Activated T-cell treated with anti-CD3 and anti-CD28 coated beads for 4 hours (primary cell): ENCODE data around the gene DIDO1.

ENCODE experiments used
- DNase-seq: peaks from one replicate; pipeline ENCODE4 v3.0.0-alpha.2; 2020

DIDO1 gene

DNA sequence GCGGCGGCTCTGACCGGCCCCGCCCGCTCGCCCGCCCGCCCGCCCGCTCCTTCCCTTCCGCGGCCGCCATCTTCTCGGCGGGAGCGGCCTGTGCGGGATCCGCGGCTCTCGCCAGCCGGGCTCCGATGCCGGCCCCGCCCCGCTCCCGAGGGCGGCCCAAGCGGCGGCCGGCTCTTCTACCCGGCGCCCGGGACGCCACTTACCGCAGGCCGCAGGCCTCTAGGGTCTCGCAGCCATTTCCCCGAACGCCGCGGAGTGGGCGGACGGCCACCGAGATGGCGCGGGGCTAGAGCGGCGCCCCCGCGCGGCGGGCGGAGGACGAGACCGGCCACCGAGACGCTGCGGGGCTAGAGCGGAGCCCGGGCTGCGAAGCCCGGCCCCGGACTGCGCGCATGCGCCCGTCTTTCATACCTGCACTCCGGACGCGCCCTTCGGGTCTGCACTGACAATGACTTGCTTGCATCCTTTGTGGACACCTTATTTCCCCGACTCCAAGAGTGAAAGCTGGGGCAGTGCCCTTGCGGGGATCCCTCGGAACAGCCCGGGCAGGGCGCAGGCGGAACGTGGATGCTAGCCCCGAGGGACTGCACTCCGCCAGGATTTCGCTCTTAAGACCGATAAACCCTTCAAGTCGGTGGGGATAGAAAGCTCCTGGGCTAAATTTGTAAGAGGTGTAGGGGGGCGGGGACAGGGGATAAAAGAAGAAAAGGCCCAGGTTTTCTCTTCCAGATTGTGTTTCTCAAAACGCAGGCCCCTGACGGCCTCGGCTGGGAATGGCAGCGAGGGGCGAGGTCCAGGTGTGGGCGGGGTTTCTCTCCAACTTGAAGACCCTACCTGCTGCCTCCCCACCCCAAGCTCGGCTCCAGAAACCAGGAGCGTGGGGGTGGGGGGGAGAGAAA, at the start of gene DIDO1:
Gene DIDO1, minus strand, starts transcription at position 277 of the 899 bp plus-strand sequence.
- peak; percentile 80 for DNase-seq

DNA sequence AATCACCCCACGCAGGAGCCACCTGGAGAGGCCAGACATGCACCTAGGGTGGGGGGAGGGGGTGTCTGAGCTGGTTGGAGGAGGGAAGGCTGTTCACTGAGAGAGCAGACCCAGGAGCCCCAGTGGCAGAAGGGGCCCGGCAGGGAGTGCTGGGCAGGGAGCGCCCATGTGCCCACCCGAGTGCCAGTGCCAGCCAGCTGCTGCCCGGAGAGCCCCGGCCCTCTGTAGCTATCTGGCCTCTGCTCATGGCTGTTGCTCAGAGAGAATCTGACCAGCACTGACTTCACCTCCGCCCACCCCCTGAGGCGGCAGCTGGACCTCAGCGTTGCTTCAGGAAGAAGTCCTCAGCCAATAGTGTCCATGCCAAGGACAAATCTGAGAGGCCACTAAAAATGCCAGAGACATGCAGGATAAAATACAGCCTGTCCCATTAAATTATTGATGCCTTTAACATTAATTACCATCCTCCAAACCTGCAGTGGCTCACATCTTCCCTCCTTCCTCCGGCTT, 49.0 kb upstream of the DIDO1 start:
- no peak for DNase-seq

DNA sequence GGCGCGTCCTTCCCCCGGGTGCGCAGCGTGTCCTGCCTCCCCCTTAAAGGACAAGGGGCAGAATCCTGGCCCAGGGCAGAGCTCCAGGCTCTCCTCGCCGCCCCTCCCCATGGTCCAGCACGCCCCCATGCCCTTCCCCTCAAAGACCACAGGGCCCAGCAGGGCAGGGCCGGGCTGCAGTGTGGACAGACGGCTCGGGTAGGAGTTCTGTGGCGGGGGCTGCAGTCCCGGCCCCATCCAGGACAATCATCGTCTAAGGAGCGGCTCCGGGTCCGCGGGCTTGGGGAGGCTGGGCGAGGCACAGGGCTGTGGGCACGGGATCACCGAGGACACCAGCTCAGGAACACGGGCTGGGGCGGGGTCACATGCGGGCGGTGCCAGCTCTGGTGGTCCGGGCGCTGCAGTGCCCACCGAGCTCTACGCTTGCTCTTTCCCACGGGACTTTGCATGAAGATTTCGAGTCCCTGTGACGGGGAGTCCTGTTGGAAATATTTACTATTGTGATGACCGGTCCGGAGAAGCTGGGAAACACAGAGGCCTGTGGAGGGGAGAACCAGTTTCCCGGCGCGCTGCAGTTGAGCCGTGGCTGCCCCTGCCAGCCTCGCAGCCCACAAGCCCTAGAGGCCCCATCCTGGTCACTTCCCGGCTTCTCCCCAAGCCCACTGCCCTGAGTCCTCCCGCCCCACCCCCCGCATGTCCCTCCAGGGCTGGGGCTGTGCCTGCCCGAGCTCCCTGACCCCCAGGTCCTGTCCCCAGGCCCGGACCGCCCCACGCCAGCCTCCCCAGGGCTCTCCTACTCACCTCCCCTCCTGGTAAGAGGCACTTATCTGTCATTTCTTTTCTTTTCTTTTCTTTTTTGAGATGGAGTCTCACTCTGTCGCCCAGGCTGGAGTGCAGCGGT, 46.8 kb upstream of the DIDO1 start:
- no peak for DNase-seq

DNA sequence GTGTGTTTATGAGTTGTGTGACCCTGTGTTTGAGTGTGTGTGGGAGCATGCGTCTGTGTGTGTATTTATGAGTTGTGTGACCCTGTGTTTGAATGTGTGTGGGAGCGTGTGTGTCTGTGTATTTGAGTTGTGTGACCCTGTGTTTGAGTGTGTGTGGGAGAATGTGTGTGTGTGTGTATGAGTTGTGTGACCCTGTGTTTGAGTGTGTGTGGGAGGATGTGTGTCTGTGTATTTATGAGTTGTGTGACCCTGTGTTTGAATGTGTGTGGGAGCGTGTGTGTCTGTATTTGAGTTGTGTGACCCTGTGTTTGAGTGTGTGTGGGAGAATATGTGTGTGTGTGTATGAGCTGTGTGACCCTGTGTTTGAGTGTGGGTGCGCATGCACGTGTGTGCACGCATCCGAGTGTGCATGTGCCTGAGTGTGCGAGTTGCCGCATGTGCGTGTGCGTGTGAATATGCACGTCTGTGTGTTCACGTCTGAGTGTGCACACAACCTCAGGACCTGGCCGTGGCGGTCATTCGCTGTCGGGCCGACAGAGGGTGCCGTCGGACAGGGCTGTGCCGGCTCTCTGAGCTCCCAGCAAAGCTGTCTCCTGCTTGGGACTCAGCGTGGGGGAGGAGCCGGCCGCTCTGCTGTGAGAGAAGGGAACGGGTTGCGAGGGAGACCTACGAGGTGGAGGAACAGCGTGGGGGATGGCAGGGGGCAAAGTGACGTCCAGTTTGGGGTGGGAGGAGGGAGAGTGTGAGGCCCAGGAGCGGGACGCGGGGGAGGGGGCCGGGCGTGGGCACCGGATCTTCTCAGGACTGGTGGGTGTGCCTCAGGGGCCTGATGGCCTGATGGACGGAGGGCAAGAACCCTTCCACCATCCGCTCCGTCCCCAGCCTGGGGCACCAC, 45.9 kb upstream of the DIDO1 start:
- DNase-seq, result peak; percentile 81

DNA sequence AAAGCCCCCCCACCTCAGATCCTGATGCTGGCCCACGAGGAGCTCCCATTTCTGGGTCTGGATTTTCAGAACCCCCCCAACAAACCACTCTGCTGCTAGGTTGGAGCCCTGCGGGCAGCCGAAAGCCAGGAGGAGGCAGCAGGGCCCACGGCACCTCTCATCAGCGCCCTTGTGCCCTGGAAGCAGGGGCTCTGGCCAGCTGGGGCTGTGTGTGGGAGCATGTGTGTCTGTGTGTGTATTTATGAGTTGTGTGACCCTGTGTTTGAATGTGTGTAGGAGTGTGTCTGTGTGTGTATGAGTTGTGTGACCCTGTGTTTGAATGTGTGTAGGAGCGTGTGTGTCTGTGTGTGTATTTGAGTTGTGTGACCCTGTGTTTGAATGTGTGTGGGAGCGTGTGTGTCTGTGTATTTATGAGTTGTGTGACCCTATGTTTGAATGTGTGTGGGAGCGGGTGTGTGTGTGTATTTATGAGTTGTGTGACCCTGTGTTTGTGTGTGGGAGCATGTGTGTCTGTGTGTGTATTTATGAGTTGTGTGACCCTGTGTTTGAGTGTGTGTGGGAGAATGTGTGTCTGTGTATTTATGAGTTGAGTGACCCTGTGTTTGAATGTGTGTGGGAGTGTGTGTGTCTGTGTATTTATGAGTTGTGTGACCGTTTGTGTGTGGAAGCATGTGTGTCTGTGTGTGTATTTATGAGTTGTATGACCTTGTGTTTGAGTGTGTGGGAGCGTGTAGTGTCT, 45.1 kb upstream of the DIDO1 start:
- no peak for DNase-seq

DNA sequence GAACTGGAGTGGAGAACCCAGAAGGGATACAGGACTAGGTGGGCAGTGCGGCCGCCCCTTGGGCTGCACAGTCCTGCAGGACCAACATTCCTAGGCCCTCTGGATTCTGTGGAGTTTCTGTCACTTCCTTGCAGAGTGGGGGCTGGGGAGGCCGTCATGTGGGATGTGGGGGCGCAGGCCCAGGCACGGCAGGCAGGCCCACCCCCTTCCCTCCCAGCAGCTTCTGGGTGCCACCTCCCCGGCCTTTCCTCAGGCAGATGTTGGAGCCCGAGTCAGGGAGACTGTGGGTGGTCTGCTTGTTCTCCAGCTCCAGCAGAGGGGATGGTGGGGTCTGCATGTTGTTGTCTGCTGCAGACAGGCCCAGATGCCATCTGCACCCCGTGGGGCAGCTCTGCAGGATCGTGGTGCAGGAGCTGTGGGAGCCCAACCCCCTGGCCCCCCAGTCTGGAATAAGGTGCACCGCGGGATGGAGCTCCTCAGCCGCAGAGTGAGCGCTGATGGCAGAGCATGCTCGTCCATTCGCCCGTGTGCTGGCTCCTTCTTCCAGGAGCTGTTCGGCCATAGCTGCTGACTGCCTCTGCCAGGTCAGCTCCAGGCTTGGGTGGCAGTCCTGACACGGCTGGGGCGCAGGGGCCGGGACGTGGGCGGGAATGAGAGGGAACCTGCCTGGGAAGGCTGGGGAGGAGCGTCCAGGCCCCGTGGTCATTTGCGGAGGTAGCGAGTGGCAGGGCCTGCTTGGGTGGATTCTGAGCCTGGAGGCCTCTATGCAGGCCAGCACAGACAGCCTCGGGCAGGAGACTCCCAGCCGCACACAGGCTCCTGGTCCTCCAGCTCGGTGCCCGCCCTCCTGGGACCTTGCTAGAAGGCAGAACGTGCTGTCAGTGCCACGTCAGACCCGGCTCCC, 44.3 kb upstream of the DIDO1 start:
- no peak for DNase-seq

DNA sequence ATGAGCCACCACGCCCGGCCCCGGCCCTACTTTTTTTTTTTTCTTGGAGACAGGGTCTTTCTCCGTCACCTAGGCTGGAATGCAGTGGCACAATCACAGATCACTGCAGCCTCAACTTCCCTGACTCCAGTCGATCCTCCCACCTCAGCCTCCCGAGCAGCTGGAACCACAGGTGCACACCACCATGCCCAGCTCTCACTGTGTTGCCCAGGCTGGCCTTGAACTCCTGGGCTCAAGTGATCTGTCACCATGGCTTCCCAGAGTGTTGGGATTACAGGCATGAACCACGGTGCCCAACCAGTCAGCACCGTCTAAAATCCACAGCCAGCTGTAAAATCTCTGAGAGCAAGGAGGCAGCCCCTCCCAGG, 43.6 kb upstream of the DIDO1 start:
- no peak for DNase-seq

DNA sequence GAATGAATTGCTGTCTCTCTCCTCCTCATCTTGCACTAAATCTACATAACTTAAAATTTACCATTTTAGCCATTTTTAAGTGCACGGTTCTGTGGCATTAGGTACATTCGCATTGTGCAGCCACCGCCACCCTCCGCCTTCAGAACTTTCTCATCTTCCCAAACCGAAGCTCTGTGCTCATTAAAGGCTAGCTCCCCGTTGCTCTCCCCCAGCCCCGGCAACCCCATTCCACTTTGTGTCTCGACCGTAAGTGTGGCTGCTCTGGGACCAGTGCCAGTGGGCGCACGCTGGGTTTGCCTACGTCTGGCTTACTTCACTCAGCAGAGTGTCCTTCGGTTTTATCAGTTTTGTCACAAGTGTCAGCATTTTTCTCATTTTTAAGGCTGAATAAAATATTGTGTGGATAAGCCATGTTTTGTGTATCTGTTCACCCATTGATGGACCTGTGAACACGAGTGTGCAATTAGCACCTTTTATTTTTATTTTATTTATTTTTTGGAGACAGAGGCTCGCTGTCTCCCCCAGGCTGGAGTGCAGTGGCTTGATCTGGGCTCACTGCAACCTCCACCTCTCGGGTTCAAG, 43.0 kb upstream of the DIDO1 start:
- no peak for DNase-seq

DNA sequence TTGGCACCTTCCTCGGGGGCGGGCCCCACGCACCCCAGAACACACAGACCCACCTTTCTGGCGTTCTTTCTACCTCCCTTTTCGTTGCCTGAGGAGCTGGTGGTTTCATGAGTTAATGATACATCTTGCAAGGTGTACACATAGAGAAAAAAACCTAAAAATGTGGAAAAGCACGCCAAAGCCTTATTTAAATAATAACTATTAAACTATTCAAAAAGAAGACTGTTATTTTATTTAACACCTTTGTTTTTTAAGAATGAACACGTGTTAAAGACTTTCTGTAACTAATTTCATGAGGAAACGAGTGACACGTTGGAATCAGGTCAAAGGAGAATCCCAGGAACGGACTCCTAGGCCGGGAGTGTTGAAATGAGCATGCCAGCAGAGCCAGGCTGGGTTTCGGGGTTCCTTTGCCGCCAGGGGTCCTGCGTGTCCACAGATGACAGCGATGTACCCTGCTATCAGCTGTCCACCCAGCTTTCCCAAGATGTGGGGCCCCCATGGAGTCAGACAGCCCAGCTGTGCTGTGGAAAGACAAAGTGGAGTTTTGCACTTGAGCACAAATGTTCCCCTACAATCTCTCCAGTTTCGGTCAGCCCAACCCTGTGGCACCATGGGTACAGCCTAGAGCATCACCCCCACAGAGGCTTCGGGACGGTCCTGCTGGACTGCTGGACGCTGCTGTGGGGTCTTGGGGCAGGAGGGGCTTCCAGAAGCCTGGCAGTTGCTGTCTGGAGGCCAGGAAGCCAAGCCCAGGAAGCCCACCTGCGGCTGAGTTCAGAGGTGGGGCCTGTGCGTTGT, 42.3 kb upstream of the DIDO1 start:
- DNase-seq, result no peak

DNA sequence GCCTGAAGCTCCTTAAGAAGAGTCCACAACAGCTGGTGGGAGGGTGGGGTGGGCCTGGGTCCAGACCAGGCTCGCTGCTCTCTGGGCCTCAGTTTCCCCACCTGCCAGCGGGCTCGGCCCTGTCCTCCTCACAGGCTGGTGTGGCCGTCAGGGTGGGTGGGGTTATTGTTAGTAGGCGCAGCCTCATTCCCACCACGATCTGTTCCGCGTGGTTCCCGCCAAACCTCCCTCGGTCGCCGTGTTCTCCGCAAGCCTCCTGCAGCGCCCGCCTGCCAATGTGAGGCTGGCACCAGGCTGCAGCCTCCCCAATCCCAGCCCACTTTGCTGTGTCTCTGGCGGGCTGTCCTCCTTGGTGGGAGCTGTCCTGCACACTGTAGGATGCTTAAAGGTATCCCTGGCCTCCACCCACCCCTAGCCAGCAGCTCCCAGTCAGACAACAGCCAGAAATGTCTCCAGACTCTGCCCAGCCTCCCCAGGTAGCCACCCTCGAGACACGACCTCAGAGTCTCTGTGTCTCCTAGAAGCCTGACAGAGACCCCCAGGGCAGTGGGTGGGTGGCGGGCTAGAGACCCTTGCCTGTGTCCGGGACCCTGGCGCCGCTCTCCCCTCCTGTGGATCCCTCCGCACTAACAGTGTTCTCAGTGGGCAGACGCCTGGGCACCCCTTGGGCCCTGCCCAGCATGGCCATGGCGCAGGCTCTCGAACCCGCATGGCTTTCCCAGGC, 41.5 kb upstream of the DIDO1 start:
- no peak for DNase-seq

DNA sequence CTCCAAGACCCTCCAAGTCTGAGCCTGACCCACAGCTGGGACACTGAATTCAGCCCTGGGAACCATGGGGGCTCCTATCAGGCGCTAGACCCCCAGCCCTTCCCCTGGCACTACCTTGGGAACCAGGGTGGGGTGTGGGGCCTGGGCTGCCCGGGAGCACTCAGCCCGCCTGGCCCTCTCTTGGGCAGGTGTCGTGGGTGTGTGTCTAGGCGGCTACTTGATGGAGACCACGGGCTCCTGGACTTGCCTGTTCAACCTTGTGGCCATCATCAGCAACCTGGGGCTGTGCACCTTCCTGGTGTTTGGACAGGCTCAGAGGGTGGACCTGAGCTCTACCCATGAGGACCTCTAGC, 40.8 kb upstream of the DIDO1 start:
- no peak for DNase-seq

DNA sequence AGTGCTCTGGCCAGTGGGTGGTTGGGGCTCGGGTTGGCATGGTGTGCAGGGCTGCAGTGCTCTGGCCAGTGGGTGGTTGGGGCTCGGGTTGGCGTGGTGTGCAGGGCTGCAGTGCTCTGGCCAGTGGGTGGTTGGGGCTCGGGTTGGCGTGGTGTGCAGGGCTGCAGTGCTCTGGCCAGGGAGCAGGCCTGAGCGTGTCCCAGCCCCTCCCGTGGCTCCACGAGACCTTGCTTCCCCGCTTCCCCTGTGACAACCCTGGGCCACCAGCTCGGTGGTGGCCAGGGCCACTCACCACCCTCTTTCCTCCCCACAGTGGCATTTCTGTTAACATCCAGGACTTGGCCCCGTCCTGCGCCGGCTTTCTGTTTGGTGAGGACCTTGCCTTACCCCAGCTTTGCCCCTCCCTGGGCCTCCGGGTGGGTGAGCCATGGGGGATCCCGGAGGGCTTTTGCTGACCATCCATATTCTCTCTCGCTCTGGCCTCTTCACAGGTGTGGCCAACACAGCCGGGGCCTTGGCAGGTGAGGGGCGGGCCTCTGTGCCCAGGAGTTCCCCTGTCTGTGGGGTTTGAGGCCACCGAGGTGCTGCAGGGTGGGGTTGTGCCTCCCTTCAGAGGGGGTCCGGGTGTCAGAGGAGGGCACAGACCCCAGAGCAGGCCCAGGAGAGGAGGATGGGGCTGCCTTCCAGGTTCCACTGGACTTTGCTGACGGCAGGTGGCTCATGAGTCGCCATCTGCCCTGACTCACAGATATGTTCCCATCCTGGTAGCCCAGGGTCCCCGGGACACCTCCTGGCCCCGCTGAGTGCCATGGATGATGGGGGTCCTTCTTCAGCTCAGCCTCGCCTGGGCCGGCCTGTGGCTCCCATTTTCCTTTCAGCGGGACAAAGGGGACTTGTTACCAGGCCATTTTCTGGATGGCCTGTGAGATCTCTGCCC, 40.2 kb upstream of the DIDO1 start:
- DNase-seq, result no peak

DNA sequence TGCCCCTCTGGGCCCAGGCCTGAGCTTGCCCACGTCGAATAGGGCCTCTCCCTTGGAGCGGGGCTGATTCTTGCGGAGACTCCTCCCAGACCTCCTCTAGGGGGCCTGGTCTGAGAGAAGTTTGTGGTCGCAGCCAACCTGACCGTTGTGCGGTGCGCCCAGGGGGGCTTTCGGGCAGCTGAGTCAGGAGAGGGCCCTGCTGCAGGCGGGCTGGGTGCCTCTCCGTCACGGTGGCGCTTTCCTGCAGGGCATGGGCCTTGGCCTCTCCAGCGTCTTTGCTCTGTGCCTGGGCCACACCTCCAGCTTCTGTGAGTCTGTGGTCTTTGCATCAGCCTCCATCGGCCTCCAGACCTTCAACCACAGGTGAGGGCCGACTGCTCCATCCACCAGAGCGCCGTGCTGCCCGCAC, 39.1 kb upstream of the DIDO1 start:
- no peak for DNase-seq

DNA sequence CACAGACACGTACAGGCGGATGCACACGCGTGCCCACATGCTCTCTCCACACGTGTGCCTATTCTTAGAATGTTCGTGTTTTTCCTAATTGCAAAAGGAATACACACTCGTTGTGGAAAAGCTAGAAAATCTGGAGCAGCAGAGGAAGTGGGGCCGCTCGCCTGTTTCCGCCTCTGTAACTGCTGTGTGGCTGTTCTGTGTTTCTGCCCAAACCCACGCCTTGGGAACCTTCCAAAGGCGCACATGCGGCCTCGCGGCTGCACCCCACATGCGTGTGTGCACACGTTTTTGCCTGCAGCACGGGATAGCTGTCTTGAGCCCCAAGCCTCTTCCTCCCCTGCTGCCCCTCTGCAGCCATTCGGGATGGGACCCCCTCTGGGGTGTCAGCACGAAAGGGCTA, 38.4 kb upstream of the DIDO1 start:
- no peak for DNase-seq

DNA sequence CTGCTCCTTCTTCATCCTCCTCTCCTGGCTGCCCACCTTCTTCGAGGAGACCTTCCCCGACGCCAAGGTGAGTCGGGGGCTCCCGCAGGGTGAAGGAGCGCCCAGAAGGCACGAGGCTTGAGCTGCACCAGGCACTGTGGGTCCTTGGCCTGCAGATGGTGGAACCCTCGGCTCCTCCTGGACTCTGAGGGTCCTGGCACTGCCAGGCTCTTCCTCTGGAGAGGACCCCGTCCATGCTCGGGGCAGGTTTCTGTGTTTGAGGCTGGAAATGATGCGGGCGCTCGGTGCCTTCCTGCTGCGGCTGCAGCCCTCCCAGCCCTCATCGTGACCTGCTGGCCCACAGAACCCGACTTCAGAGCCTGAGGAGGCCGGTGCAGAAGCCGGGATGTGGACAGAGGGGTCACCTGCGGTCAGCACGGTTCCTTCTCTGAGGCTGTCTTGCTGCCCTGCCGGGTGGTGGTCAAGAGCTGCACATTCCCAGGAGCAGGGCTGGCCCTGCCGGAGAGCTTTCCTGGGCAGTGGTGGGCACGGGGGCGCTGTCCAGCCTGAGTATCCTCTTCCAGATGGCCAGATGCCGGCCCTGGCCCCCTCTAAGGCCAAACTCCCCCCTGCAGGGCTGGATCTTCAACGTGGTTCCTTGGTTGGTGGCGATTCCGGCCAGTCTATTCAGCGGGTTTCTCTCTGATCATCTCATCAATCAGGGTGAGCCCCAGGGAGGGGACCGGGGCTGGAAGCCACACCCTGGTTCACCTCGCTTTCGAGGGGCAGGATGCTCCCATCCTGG, 37.5 kb upstream of the DIDO1 start:
- DNase-seq, result no peak

DNA sequence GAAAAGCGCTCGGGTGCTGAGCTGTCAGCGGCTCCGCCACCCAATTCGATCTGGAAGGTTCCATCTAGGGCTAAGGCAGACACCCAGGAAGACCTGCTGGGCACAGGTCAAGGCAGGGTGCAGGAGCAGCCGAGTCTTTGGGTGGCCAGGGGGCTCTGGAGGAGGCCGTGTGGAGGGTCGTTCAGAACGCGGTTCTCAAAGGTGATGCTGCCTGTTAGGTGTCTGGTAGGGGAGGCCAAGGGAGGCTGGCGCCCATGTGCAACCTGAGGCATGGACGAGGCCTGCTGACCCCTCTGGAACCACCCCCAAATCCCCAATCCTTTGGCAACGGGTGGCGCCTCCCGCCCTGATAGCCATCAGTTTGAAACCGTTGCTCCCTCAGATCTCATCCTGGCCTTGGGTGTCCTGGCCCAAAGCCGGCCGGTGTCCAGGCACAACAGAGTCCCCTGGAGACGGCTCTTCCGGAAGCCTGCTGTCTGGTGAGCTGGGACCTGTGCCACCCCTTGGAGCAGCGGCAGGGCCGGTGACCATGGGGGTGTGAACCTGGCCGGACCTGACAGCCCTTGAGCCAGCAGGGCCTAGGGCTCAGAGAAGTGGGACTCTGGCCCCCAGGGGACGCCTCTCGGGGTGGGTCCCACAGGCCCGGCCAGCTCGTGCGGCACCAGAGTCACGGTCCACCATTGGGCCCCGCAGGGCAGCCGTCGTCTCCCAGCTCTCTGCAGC, 36.7 kb upstream of the DIDO1 start:
- no peak for DNase-seq
